HG02678 (cell line): ENCODE results near the gene CCNH.
A peak's percentile ranks its signal among the peaks of the same experiment; 100 is the strongest.

Source experiments
- ATAC-seq: cut with Tn5 transposase; IDR thresholded peaks from one replicate; pipeline ENCODE4 v1.9.1; 2021; ENCODE audit warnings: mild to moderate bottlenecking, moderate library complexity; ENCODE audit not compliant: unreplicated experiment

Gene CCNH

GRCh38 chr5:87403899-87404298 lies 8.8 kb downstream of the CCNH start:
- ATAC-seq = no peak

GRCh38 chr5:87403409-87403808 lies 9.3 kb downstream of the CCNH start:
- ATAC-seq = no peak

DNA sequence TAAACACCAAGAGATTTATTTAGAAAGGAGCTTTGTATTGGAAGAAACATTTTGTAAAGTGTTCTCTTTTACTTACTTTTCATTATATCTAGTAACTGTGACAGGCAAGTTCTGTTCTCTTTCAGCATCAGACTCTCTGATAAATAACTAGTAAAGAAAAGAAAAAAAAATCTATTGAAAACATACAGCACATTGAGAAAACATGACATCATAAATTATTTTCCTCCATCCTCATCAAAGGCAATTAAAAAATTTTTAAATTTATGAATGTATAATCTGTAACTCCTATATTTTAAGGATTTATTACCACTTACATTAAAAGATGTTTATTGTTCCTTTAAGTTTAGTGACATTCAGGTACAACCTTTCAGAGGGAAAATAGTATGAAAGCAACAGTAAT lies 11.1 kb downstream of the CCNH start:
- no peak for ATAC-seq

DNA sequence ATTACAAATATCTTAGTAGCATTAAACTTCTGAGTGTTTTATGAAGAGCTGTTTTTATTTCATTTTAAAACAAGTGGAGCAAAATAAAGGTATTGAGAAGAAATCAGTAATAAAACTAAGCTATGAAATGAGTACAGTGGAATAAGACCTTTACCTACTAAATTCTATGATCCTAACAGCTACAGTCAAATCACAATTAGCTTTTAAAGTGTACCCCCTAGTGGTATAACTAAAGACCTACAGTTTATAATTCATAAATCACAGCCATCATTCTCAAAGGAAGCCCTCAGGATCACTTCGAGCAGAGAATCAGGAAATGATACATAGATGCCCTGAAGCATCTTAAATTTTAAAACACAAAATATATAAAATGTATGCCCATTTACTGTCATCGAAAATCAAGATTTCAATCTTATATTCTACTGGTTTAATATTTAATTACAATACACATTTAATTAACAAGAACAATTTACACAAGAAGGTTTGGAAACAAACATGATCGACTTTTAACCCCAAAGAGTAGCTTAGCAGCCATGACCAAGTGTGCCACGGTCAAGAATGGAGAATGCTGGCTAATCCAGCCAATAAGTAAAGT lies 12.3 kb downstream of the CCNH start:
- peak; percentile 79 for ATAC-seq

GRCh38 chr5:87399720-87400119 lies 13.0 kb downstream of the CCNH start:
- ATAC-seq = no peak

DNA sequence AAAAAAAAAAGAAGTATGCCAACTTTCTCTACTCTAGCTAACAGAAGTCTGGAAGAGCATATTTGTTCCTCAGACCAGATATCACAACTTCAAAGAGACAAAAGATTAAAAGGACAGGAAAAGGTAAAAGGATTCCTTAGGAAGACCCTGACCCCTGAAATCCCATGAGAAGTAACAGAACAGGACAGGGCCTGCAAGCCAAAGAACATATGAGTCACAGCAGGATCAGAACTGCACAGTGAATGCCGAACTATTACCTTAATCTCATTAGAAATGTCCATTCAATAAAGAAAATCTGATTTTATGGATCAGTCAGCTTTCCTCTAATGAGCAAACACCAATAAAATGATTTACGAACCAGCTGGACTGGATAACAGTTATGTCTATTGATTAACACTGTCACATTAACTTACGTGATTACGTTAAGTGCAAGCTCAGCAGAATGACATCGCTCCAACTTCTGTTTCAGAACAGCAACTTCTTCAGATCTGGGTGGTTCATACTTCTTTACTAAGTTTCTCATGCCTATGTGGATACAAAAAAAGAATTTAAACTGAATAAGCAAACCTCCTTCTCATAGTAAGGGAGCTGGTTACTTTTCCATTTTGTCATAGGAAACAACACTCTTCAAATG lies 13.6 kb downstream of the CCNH start:
- no peak for ATAC-seq

DNA sequence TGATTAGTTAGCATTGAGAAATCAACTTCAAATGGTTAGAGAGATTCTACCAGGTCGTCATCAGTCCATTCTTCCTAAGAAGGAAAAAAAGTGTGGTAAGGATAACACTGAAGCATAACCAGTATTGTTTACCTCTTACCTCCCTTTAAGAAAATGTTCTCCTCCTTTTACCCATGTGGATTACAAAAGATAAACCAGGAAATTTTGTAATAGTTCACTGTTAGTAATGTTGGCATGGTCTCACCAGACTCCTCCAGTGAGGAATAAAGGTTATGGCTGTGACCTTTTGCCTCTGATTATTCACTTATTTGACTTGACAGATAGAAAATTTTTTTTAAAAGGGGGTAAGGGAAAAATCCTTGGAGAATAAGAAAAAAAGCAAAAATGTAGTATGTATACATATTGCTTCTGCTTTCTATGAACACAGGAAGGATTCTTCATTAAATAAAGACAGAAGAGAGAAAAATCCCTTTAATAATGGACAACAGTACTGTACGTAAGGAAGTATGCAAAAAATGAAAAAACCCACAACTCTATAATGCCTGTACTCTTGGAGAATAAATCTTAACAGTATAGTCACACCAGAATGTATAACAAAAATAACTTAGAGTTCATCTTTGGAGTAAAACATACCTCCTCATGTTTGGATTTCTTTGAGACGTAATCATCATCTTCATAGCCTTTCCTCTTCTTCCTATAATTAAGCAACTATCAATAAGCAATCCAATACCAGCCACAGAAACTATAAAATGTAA lies 18.1 kb downstream of the CCNH start:
- ATAC-seq = no peak

DNA sequence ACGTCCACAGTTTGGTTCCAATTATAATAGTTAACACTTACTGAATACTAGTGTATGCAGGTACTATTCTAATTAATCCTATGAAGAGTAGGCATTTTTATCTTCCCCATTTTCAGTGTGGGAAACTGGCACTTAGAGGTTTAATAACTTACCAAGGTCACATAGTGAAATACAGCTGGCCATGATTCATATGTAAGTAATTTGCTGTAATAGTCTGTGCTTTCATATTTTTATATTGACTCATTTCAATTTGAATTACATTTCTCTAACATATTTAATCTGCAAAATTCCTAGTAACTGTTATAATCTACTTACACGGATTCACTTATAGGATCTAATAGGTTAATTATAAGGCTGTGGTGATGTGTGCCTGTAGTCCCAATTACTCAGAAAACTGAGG lies 19.4 kb downstream of the CCNH start:
- no peak for ATAC-seq

DNA sequence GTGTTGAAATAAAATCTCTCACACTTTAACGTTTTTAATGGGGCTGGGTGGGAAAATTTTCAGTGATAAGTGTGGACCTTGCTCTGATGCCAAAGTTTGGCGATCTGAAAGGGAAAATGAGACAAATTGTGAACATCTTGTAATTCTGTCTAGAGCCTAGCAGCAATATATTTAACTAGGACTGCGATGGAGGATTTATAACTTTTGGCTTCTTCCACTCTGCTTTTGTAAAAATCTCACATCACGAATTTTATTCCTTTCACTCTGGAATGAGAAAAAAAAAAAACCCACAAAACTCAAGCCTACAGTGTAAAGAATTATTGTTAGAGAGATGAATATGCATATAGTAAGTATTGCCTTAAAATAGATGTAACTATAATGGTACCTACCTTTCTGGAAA lies 19.9 kb downstream of the CCNH start:
- no peak for ATAC-seq

GRCh38 chr5:87392170-87392569 lies 20.6 kb downstream of the CCNH start:
- ATAC-seq = no peak

GRCh38 chr5:87390576-87391199 lies 22.0 kb downstream of the CCNH start:
- no peak for ATAC-seq

- ATAC-seq = no peak
Observed at GRCh38 chr5:87390075-87390474, 22.7 kb downstream of the CCNH start.

DNA sequence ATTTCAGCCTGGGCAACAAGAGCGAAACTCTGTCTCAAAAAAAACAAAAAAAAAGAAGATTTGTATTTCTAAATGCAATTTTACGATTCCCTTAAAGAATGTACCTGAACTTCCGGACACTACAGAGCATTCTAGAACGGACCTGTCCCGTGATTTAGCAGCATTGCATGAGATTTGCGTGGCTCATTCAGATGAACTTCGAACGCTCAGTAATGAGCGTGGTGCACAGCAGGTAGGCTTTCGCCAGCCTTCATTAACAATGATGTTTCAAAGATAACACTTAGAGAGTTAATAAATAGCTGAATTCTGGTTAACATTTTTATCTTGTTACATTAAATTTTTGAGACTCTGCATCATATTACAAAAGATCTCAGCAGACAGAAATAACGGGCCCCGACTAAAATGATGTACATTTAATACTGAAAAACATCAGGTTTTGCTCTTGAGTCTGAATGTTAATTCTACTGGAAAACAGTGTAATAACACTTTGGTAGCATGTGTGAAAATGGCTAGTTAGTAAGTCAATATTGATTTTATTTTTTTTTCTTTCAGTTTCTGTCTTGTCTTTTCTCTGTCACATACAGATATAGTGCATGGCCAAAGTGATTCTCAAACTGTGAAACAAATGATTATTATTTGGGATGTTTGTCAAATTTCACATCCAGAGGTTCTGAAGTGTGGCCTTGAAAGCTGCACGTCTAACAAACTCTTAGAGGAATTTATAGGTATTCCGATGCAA lies 23.3 kb downstream of the CCNH start:
- ATAC-seq = no peak

DNA sequence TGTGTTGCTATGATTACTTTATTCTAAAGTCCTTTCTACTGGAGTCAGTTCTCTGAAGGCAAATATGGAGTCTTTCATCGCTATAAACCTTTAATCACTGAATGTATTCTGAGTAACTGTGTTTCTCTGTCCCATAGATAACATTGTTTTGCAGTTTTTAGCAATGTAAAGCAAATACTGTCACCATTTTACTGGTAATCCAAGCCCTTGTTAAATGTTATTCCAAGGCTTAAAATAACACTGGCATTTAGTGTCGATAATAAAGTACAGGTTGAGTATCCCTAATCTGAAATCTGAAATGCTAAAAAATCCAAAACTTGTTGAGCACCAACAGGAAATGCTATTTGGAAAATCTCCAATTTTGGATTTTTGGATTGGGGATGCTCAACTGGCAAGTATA lies 24.6 kb downstream of the CCNH start:
- ATAC-seq = no peak

GRCh38 chr5:87385802-87386201 lies 26.9 kb downstream of the CCNH start:
- ATAC-seq = no peak

DNA sequence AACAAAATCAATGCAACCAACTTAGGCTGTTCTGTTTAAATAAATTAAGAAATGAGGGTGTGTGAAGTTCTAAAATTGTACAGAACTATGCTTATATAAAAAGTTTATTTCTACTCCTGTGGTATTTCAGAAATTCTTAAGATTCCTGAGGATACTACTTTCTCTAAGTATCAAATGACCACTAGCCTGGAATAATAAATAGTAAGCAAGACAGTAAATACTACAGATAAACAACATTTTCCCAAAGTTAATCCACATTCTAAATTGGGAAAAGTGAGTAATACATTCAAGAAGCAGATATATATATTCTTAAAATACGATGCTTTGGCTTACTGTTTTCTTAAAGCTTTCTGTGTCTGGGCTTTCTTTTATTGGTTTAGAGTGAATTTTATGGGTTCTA lies 29.5 kb downstream of the CCNH start:
- ATAC-seq = no peak

DNA sequence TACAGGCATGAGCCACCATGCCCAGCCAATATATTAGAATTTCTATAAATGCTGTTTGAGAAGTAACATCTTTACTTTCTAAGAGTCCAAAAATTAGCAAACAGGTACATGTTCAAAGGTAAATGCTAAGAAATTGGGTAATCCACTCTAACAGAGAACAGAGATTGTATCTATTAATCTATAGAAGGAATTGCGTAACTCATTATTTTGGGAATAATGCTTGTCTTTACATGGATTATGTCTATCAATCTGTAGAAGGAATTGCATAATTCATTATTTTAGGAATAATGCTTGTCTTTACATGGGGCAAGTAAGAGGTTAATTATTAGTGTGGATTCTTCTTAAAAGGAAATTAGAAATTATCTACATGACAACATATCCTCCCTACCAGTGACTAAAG lies 30.5 kb downstream of the CCNH start:
- no peak for ATAC-seq

- ATAC-seq = no peak
Observed at GRCh38 chr5:87372705-87373104, 40.0 kb downstream of the CCNH start.

GRCh38 chr5:87369431-87369830 lies 43.3 kb downstream of the CCNH start:
- no peak for ATAC-seq

DNA sequence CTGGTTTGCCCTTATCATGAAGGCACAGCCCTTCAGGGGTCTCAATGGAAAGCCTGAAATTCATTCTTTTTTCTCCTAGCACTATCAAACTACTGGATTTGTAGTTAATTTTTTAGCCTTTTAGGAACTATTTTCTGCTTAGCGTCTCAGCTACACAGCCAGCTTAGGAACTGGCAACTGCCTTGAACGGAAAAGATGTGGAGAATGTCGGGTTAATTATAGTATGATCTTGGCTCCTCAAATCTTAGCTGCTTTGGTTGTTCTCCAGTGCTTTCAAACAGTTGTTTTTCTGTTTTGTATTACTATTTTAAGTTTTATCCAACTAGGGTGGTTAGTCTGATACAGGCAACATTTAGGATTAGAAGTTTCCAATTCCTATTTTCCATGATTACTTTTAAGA lies 44.1 kb downstream of the CCNH start:
- ATAC-seq = no peak

GRCh38 chr5:87367243-87367642 lies 45.5 kb downstream of the CCNH start:
- ATAC-seq = no peak
